ENCODE measurements around the gene LYL1.
A peak's percentile ranks its signal among the peaks of the same experiment; 100 is the strongest.

LYL1 gene

GRCh38 chr19:13130886-13131490 is 28.3 kb upstream of the LYL1 start:
- DNase-seq (ENCODE audit: low read depth in 3 of 3, low spot score in 1 of 3): no peak

GRCh38 chr19:13129384-13129783 is 26.7 kb upstream of the LYL1 start:
- no peak for DNase-seq (ENCODE audit: low read depth in 3 of 3, low spot score in 1 of 3)

- no peak for DNase-seq (ENCODE audit: low read depth in 3 of 3, low spot score in 1 of 3)
Observed at GRCh38 chr19:13128583-13128982, 25.9 kb upstream of the LYL1 start.

- DNase-seq (ENCODE audit: low read depth in 3 of 3, low spot score in 1 of 3): no peak
Observed at GRCh38 chr19:13127811-13128575, 25.3 kb upstream of the LYL1 start.

GRCh38 chr19:13127051-13127450 is 24.4 kb upstream of the LYL1 start:
- no peak for DNase-seq (ENCODE audit: low read depth in 3 of 3, low spot score in 1 of 3)

GRCh38 chr19:13122980-13123957 is 20.6 kb upstream of the LYL1 start:
- no peak for DNase-seq (ENCODE audit: low read depth in 3 of 3, low spot score in 1 of 3)

- no peak for DNase-seq (ENCODE audit: low read depth in 3 of 3, low spot score in 1 of 3)
Observed at GRCh38 chr19:13122275-13122878, 19.7 kb upstream of the LYL1 start.

GRCh38 chr19:13121551-13122274 is 19.1 kb upstream of the LYL1 start:
- no peak for DNase-seq (ENCODE audit: low read depth in 3 of 3, low spot score in 1 of 3)

- DNase-seq (ENCODE audit: low read depth in 3 of 3, low spot score in 1 of 3): no peak
Observed at GRCh38 chr19:13120817-13121216, 18.2 kb upstream of the LYL1 start.

GRCh38 chr19:13120031-13120430 is 17.4 kb upstream of the LYL1 start:
- DNase-seq (ENCODE audit: low read depth in 3 of 3, low spot score in 1 of 3): no peak

- DNase-seq (ENCODE audit: low read depth in 3 of 3, low spot score in 1 of 3): no peak
Observed at GRCh38 chr19:13119627-13120026, 17.0 kb upstream of the LYL1 start.

- DNase-seq (ENCODE audit: low read depth in 3 of 3, low spot score in 1 of 3): no peak
Observed at GRCh38 chr19:13118424-13119193, 16.0 kb upstream of the LYL1 start.

- DNase-seq (ENCODE audit: low read depth in 3 of 3, low spot score in 1 of 3): peak; percentile 64 to 86 (median 78)
Observed at GRCh38 chr19:13117772-13118423, 15.2 kb upstream of the LYL1 start, which contains the start of gene NACC1. Gene NACC1 (plus strand): TSS chr19:13118264. CDS start chr19:13135208, 16,944 bp downstream.

GRCh38 chr19:13117176-13117771 is 14.6 kb upstream of the LYL1 start:
- DNase-seq (ENCODE audit: low read depth in 3 of 3, low spot score in 1 of 3): no peak

- peak; percentile 70 to 82 (median 70) for DNase-seq (ENCODE audit: low read depth in 3 of 3, low spot score in 1 of 3)
Observed at GRCh38 chr19:13116282-13117175, 13.9 kb upstream of the LYL1 start, which contains the start of gene TRMT1. Gene TRMT1 (minus strand): TSS chr19:13116740. CDS start chr19:13116399, 341 bp downstream.

GRCh38 chr19:13115936-13116281 is 13.3 kb upstream of the LYL1 start:
- no peak for DNase-seq (ENCODE audit: low read depth in 3 of 3, low spot score in 1 of 3)

- DNase-seq (ENCODE audit: low read depth in 3 of 3, low spot score in 1 of 3): no peak
Observed at GRCh38 chr19:13112555-13112954, 9.9 kb upstream of the LYL1 start.
